ENCODE measurements around the gene ZNF717. TPM values are rescaled to one million over a fixed set of nuclear protein-coding genes. Genes with fewer than 3 reads are reported as not detected.

Gene ZNF717

GRCh38 chr3:75737831-75738493 lies 47.4 kb downstream of the ZNF717 start:
- Histone ChIP-seq H3K4me2 (ENCODE audit: low read length) (no peak overlapping the region), H3K27ac (ENCODE audit: low read depth, low read length) (no peak overlapping the region), H3K23ac (ENCODE audit: low read length) (no peak overlapping the region), H3K9ac (ENCODE audit: low read length) (no peak overlapping the region), H4K8ac (ENCODE audit: low read depth, low read length) (no peak overlapping the region), H3K79me2 (ENCODE audit: control insufficient read depth, insufficient read depth, low read length) (no peaks in the 10 kb centered on the region), H2AK5ac (ENCODE audit: low read length) (no peak overlapping the region), H3K56ac (ENCODE audit: low read length) (no peak overlapping the region), H2BK120ac (ENCODE audit: low read depth, low read length) (no peak overlapping the region), H3K18ac (ENCODE audit: low read length) (no peak overlapping the region), H4K5ac (ENCODE audit: low read length) (no peak overlapping the region), H3K4me1 (ENCODE audit: control insufficient read depth, low read depth, low read length) (no peaks in the 10 kb centered on the region), H3K36me3 (ENCODE audit: control insufficient read depth, insufficient read depth, low read length) (peaks cover 3% of the 10 kb centered on the region), H2BK5ac (ENCODE audit: low read length) (no peak overlapping the region), H3K4ac (ENCODE audit: low read depth, low read length) (no peak overlapping the region), H3K27me3 (ENCODE audit: insufficient read depth, low read length, poor library complexity) (no peaks in the 10 kb centered on the region), H3K4me3 (ENCODE audit: low read length) (peak overlapping the region; percentile 12), H3K79me1 (ENCODE audit: low read length) (no peaks in the 10 kb centered on the region), H2BK15ac (replicated peaks; ENCODE audit: low read depth) (no peak overlapping the region)
- peak; percentile 64 for DNase-seq
- no CpG with 5 or more reads among the region's 7 CpGs for WGBS (ENCODE audit: extremely low coverage, insufficient coverage, low lambda C conversion rate)

- no peak overlapping the region for H3K4ac ChIP-seq (ENCODE audit: low read depth, low read length)
- H3K18ac ChIP-seq (ENCODE audit: low read length) = no peak overlapping the region
- H3K4me2 ChIP-seq (ENCODE audit: low read length) = no peak overlapping the region
- H3K27ac ChIP-seq (ENCODE audit: low read depth, low read length) = no peak overlapping the region
- H3K36me3 ChIP-seq (ENCODE audit: control insufficient read depth, insufficient read depth, low read length) = no peaks in the 10 kb centered on the region
- H4K8ac ChIP-seq (ENCODE audit: low read depth, low read length) = no peak overlapping the region
- H3K27me3 ChIP-seq (ENCODE audit: insufficient read depth, low read length, poor library complexity) = no peaks in the 10 kb centered on the region
- no peak overlapping the region for H2BK120ac ChIP-seq (ENCODE audit: low read depth, low read length)
- H3K23ac ChIP-seq (ENCODE audit: low read length) = no peak overlapping the region
- WGBS (ENCODE audit: extremely low coverage, insufficient coverage, low lambda C conversion rate) = no CpG with 5 or more reads among the region's 2 CpGs
- no peaks in the 10 kb centered on the region for H3K79me2 ChIP-seq (ENCODE audit: control insufficient read depth, insufficient read depth, low read length)
- H4K5ac ChIP-seq (ENCODE audit: low read length) = no peak overlapping the region
- no peak overlapping the region for H2AK5ac ChIP-seq (ENCODE audit: low read length)
- H3K56ac ChIP-seq (ENCODE audit: low read length) = no peak overlapping the region
- no peak overlapping the region for H3K9ac ChIP-seq (ENCODE audit: low read length)
- H3K4me3 ChIP-seq (ENCODE audit: low read length) = no peak overlapping the region
- H3K4me1 ChIP-seq (ENCODE audit: control insufficient read depth, low read depth, low read length) = no peaks in the 10 kb centered on the region
- no peak overlapping the region for H2BK5ac ChIP-seq (ENCODE audit: low read length)
- DNase-seq = no peak
- no peak overlapping the region for H2BK15ac ChIP-seq (replicated peaks; ENCODE audit: low read depth)
- H3K79me1 ChIP-seq (ENCODE audit: low read length) = no peaks in the 10 kb centered on the region
Measured at GRCh38 chr3:75727985-75728384, 57.4 kb downstream of the ZNF717 start.

DNA sequence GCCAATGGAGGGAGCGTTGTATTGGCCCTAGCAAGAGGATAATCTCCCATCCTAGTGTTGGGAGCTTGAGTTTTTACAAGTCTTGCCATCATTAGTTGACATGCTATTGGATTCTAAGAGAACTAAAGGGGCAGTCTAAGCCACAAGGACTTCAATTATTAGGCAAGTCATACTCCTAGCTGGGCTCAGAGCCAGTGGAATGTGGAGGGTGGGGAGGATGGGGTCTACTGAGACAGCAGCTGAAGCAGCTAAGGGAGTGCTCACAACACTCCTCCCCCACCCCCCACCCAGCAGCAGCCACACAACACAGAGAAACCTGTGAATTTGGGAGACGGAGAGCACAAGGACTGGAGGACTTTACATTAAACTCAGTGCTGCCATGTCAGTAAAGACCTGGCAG lies 93.3 kb downstream of the ZNF717 start:
- Histone ChIP-seq H3K18ac (ENCODE audit: low read length) (no peak overlapping the region), H3K4me1 (ENCODE audit: control insufficient read depth, low read depth, low read length) (no peaks in the 10 kb centered on the region), H4K8ac (ENCODE audit: low read depth, low read length) (no peak overlapping the region), H2BK120ac (ENCODE audit: low read depth, low read length) (no peak overlapping the region), H3K36me3 (ENCODE audit: control insufficient read depth, insufficient read depth, low read length) (no peaks in the 10 kb centered on the region), H2AK5ac (ENCODE audit: low read length) (no peak overlapping the region), H2BK5ac (ENCODE audit: low read length) (no peak overlapping the region), H3K79me2 (ENCODE audit: control insufficient read depth, insufficient read depth, low read length) (no peaks in the 10 kb centered on the region), H4K5ac (ENCODE audit: low read length) (no peak overlapping the region), H3K27me3 (ENCODE audit: insufficient read depth, low read length, poor library complexity) (no peaks in the 10 kb centered on the region), H3K23ac (ENCODE audit: low read length) (no peak overlapping the region), H3K4me2 (ENCODE audit: low read length) (no peak overlapping the region), H3K56ac (ENCODE audit: low read length) (no peak overlapping the region), H3K4ac (ENCODE audit: low read depth, low read length) (no peak overlapping the region), H3K9ac (ENCODE audit: low read length) (no peak overlapping the region), H3K79me1 (ENCODE audit: low read length) (no peaks in the 10 kb centered on the region), H3K27ac (ENCODE audit: low read depth, low read length) (no peak overlapping the region), H2BK15ac (replicated peaks; ENCODE audit: low read depth) (no peak overlapping the region), H3K4me3 (ENCODE audit: low read length) (no peak overlapping the region)
- no peak for DNase-seq
- WGBS (ENCODE audit: extremely low coverage, insufficient coverage, low lambda C conversion rate) = no CpG with 5 or more reads among the region's 2 CpGs

GRCh38 chr3:75687323-75687722 lies 98.0 kb downstream of the ZNF717 start:
- H3K79me1 ChIP-seq (ENCODE audit: low read length) = no peaks in the 10 kb centered on the region
- H2AK5ac ChIP-seq (ENCODE audit: low read length) = no peak overlapping the region
- no peak overlapping the region for H3K18ac ChIP-seq (ENCODE audit: low read length)
- H4K8ac ChIP-seq (ENCODE audit: low read depth, low read length) = no peak overlapping the region
- no peak overlapping the region for H3K56ac ChIP-seq (ENCODE audit: low read length)
- H3K36me3 ChIP-seq (ENCODE audit: control insufficient read depth, insufficient read depth, low read length) = no peaks in the 10 kb centered on the region
- no peak overlapping the region for H2BK5ac ChIP-seq (ENCODE audit: low read length)
- no peak overlapping the region for H3K27ac ChIP-seq (ENCODE audit: low read depth, low read length)
- H3K4me1 ChIP-seq (ENCODE audit: control insufficient read depth, low read depth, low read length) = no peaks in the 10 kb centered on the region
- no peaks in the 10 kb centered on the region for H3K79me2 ChIP-seq (ENCODE audit: control insufficient read depth, insufficient read depth, low read length)
- H3K23ac ChIP-seq (ENCODE audit: low read length) = no peak overlapping the region
- no peak overlapping the region for H4K5ac ChIP-seq (ENCODE audit: low read length)
- no peak overlapping the region for H3K9ac ChIP-seq (ENCODE audit: low read length)
- no CpG with 5 or more reads among the region's 9 CpGs for WGBS (ENCODE audit: extremely low coverage, insufficient coverage, low lambda C conversion rate)
- H3K4me2 ChIP-seq (ENCODE audit: low read length) = no peak overlapping the region
- no peak overlapping the region for H2BK15ac ChIP-seq (replicated peaks; ENCODE audit: low read depth)
- no peaks in the 10 kb centered on the region for H3K27me3 ChIP-seq (ENCODE audit: insufficient read depth, low read length, poor library complexity)
- peak; percentile 72 for DNase-seq
- H3K4me3 ChIP-seq (ENCODE audit: low read length) = no peak overlapping the region
- no peak overlapping the region for H3K4ac ChIP-seq (ENCODE audit: low read depth, low read length)
- H2BK120ac ChIP-seq (ENCODE audit: low read depth, low read length) = no peak overlapping the region

Small RNA genes lying within 50 kb of the gene (small RNA-seq; reads per million reads assigned to genes)
- not detected for gene MIR4273 (ENCODE audit: insufficient read depth)

Data from mesendoderm (in vitro differentiated cells).